Effector memory CD4-positive, alpha-beta T cell (primary cell): ENCODE results near the gene SLC8B1.

Experiments
- DNase-seq, 3 donors: peaks; one replicate each; pipeline ENCODE4 v3.0.0-alpha.2; 2020
- H3K27ac ChIP-seq: 2 replicates; pipeline ENCODE4 v1.7.0; 2013; ENCODE audit warnings: mild to moderate bottlenecking, low read length, moderate library complexity; ENCODE audit not compliant: insufficient read depth, poor library complexity, severe bottlenecking
- H3K27me3 ChIP-seq: replicated peaks from 2 replicates; pipeline ENCODE4 v1.7.0; 2013; ENCODE audit warnings: mild to moderate bottlenecking, low read length; ENCODE audit not compliant: insufficient read depth, control insufficient read depth, poor library complexity, severe bottlenecking
- H3K36me3 ChIP-seq: 2 replicates; pipeline ENCODE4 v1.7.0; 2013; ENCODE audit warnings: mild to moderate bottlenecking, low read length, moderate library complexity; ENCODE audit not compliant: control insufficient read depth, insufficient read depth
- H3K4me1 ChIP-seq: 2 replicates; pipeline ENCODE4 v1.7.0; 2013; ENCODE audit warnings: low read length, mild to moderate bottlenecking; ENCODE audit not compliant: control insufficient read depth, insufficient read depth, poor library complexity, severe bottlenecking
- H3K4me3 ChIP-seq: 2 replicates; pipeline ENCODE4 v1.7.0; 2013; ENCODE audit warnings: low read length, low read depth, mild to moderate bottlenecking; ENCODE audit not compliant: insufficient read depth, poor library complexity, severe bottlenecking
- H3K9me3 ChIP-seq: 2 replicates; pipeline ENCODE4 v1.7.0; 2013; ENCODE audit warnings: mild to moderate bottlenecking, low read length, moderate library complexity; ENCODE audit not compliant: control insufficient read depth

The SLC8B1 gene

GRCh38 chr12:113314121-113314529 is 20.8 kb downstream of the SLC8B1 start:
- DNase-seq = no peak
- no peak overlapping the region for H3K27ac ChIP-seq
- no peaks in the 10 kb centered on the region for H3K27me3 ChIP-seq
- H3K4me1 ChIP-seq = no peaks in the 10 kb centered on the region
- H3K4me3 ChIP-seq = no peak overlapping the region
- peaks cover 63% of the 10 kb centered on the region for H3K36me3 ChIP-seq
- no peaks in the 10 kb centered on the region for H3K9me3 ChIP-seq

GRCh38 chr12:113310489-113310888 is 24.4 kb downstream of the SLC8B1 start:
- Histone ChIP-seq H3K4me1 (no peaks in the 10 kb centered on the region), H3K27me3 (no peaks in the 10 kb centered on the region), H3K9me3 (no peaks in the 10 kb centered on the region), H3K27ac (no peak overlapping the region), H3K36me3 (peaks cover 58% of the 10 kb centered on the region), H3K4me3 (no peak overlapping the region)
- DNase-seq = no peak

GRCh38 chr12:113306382-113306781 is 28.5 kb downstream of the SLC8B1 start:
- Histone ChIP-seq H3K36me3 (peaks cover 59% of the 10 kb centered on the region), H3K4me3 (no peak overlapping the region), H3K9me3 (no peaks in the 10 kb centered on the region), H3K4me1 (no peaks in the 10 kb centered on the region), H3K27me3 (no peaks in the 10 kb centered on the region), H3K27ac (no peak overlapping the region)
- DNase-seq = no peak

- no peak overlapping the region for H3K27ac ChIP-seq
- no peaks in the 10 kb centered on the region for H3K9me3 ChIP-seq
- no peak for DNase-seq
- H3K4me1 ChIP-seq = no peaks in the 10 kb centered on the region
- H3K27me3 ChIP-seq = no peaks in the 10 kb centered on the region
- no peak overlapping the region for H3K4me3 ChIP-seq
- peaks cover 56% of the 10 kb centered on the region for H3K36me3 ChIP-seq
Observed at GRCh38 chr12:113305281-113305856, 29.5 kb downstream of the SLC8B1 start.

- H3K36me3 ChIP-seq = peaks cover 52% of the 10 kb centered on the region
- no peak overlapping the region for H3K4me3 ChIP-seq
Observed at GRCh38 chr12:113302886-113303640, 31.8 kb downstream of the SLC8B1 start.

GRCh38 chr12:113302466-113302865 is 32.4 kb downstream of the SLC8B1 start:
- no peaks in the 10 kb centered on the region for H3K9me3 ChIP-seq
- no peaks in the 10 kb centered on the region for H3K27me3 ChIP-seq
- H3K27ac ChIP-seq = no peak overlapping the region
- no peak for DNase-seq
- H3K36me3 ChIP-seq = peaks cover 51% of the 10 kb centered on the region
- H3K4me1 ChIP-seq = no peaks in the 10 kb centered on the region
- H3K4me3 ChIP-seq = no peak overlapping the region

More at GRCh38 chr12:113302886-113303640, 31.8 kb downstream of the SLC8B1 start:
- no peak overlapping the region for H3K27ac ChIP-seq
- H3K9me3 ChIP-seq = no peaks in the 10 kb centered on the region
- no peak for DNase-seq
- H3K27me3 ChIP-seq = no peaks in the 10 kb centered on the region
- H3K4me1 ChIP-seq = no peaks in the 10 kb centered on the region

GRCh38 chr12:113301811-113302210 is 33.1 kb downstream of the SLC8B1 start:
- H3K27ac ChIP-seq = no peak overlapping the region
- no peaks in the 10 kb centered on the region for H3K9me3 ChIP-seq
- H3K4me1 ChIP-seq = no peaks in the 10 kb centered on the region
- no peak for DNase-seq
- H3K36me3 ChIP-seq = peaks cover 48% of the 10 kb centered on the region
- H3K27me3 ChIP-seq = no peaks in the 10 kb centered on the region
- no peak overlapping the region for H3K4me3 ChIP-seq

GRCh38 chr12:113299619-113300237 is 35.2 kb downstream of the SLC8B1 start:
- no peaks in the 10 kb centered on the region for H3K4me1 ChIP-seq
- H3K9me3 ChIP-seq = no peaks in the 10 kb centered on the region
- H3K4me3 ChIP-seq = no peak overlapping the region
- no peak for DNase-seq
- no peak overlapping the region for H3K27ac ChIP-seq
- no peaks in the 10 kb centered on the region for H3K27me3 ChIP-seq
- H3K36me3 ChIP-seq = peaks cover 37% of the 10 kb centered on the region

GRCh38 chr12:113298861-113299545 is 35.9 kb downstream of the SLC8B1 start:
- Histone ChIP-seq H3K27ac (no peak overlapping the region), H3K27me3 (no peaks in the 10 kb centered on the region), H3K4me3 (no peak overlapping the region), H3K9me3 (no peaks in the 10 kb centered on the region), H3K36me3 (peaks cover 37% of the 10 kb centered on the region), H3K4me1 (no peaks in the 10 kb centered on the region)
- DNase-seq = no peak

- Histone ChIP-seq H3K27me3 (no peaks in the 10 kb centered on the region), H3K9me3 (no peaks in the 10 kb centered on the region), H3K36me3 (peaks cover 35% of the 10 kb centered on the region), H3K4me3 (no peak overlapping the region), H3K27ac (no peak overlapping the region), H3K4me1 (no peaks in the 10 kb centered on the region)
- DNase-seq = no peak
Observed at GRCh38 chr12:113298472-113298817, 36.5 kb downstream of the SLC8B1 start.
